GM20431 (cell line): ENCODE results near the gene GMDS.
"Not testable (repeated sequence)": the region's sequence is repeated elsewhere in the genome, so short reads cannot be mapped to it uniquely, and the experiment has no call there.

Experiments
- in situ Hi-C: fragments of 300-500 bp; cut with MseI, MboI; formaldehyde crosslinking; loops from one replicate; pipeline ENCODE4 v1.15.0; 2020; ENCODE audit warnings: low sequenced_read_pairs; ENCODE audit not compliant: unreplicated experiment

The GMDS gene

GRCh38 chr6:1668456-1668855, 576.9 kb downstream of the GMDS start:
- in situ Hi-C loops: not testable (repeated sequence)

GRCh38 chr6:1667805-1668175, 577.6 kb downstream of the GMDS start:
- in situ Hi-C loops: no loop called here

GRCh38 chr6:1667012-1667804, 578.2 kb downstream of the GMDS start:
- in situ Hi-C loops: no loop called here

GRCh38 chr6:1665214-1665613, 580.2 kb downstream of the GMDS start:
- in situ Hi-C loops: no loop called here

GRCh38 chr6:1664329-1664728, 581.1 kb downstream of the GMDS start:
- in situ Hi-C loops: no loop called here

GRCh38 chr6:1663511-1663910, 581.9 kb downstream of the GMDS start:
- in situ Hi-C loops: no loop called here

- in situ Hi-C loops: no loop called here
Measured at GRCh38 chr6:1662534-1662933, 582.9 kb downstream of the GMDS start.

GRCh38 chr6:1659816-1660215, 585.6 kb downstream of the GMDS start:
- in situ Hi-C loops: no loop called here

- in situ Hi-C loops: no loop called here
Measured at GRCh38 chr6:1658212-1659005, 587.0 kb downstream of the GMDS start.

- in situ Hi-C loops: no loop called here
Measured at GRCh38 chr6:1657771-1658165, 587.6 kb downstream of the GMDS start.

- in situ Hi-C loops: no loop called here
Measured at GRCh38 chr6:1657116-1657770, 588.2 kb downstream of the GMDS start.

GRCh38 chr6:1654054-1654453, 591.4 kb downstream of the GMDS start:
- in situ Hi-C loops: no loop called here

GRCh38 chr6:1652842-1653241, 592.6 kb downstream of the GMDS start:
- in situ Hi-C loops: no loop called here

- in situ Hi-C loops: no loop called here
Measured at GRCh38 chr6:1651362-1651761, 594.0 kb downstream of the GMDS start.

- in situ Hi-C loops: no loop called here
Measured at GRCh38 chr6:1645466-1646185, 599.8 kb downstream of the GMDS start.

GRCh38 chr6:1644516-1645060, 600.8 kb downstream of the GMDS start:
- in situ Hi-C loops: no loop called here

GRCh38 chr6:1643830-1644445, 601.5 kb downstream of the GMDS start:
- in situ Hi-C loops: no loop called here

GRCh38 chr6:1643111-1643510, 602.3 kb downstream of the GMDS start:
- in situ Hi-C loops: no loop called here

- in situ Hi-C loops: no loop called here
Measured at GRCh38 chr6:1641343-1641885, 604.0 kb downstream of the GMDS start.
